Measurements from ENCODE around the gene ABI3BP.

- TF ChIP-seq POLR2A (IDR thresholded peaks at IDR 0.05) (no peak), CTCF (IDR thresholded peaks at IDR 0.05) (no peak)
These were observed 94.5 kb downstream of the ABI3BP start for GRCh38 chr3:100898681-100899080.
